IMR-90 (cell line): ENCODE data around the gene TMEM62.

Experiments
- BHLHE40 ChIP-seq: fragments of 150-350 bp; IDR thresholded peaks from 2 replicates; pipeline ENCODE4 v1.6.1; 2016; ENCODE audit warnings: mild to moderate bottlenecking, low read depth, low read length
- CEBPB ChIP-seq: IDR thresholded peaks from 2 replicates; pipeline ENCODE4 v1.6.1; 2012; ENCODE audit warnings: low read depth, low read length, improper control_type of control experiment
- ELK1 ChIP-seq: fragments of 150-350 bp; IDR thresholded peaks from 2 replicates; pipeline ENCODE4 v1.6.1; 2016; ENCODE audit warnings: low read depth, mild to moderate bottlenecking, low read length, moderate library complexity, borderline replicate concordance
- FOS ChIP-seq: fragments of 150-350 bp; IDR thresholded peaks from 2 replicates; pipeline ENCODE4 v1.6.1; 2016; ENCODE audit warnings: low read depth, low read length
- MAZ ChIP-seq: IDR thresholded peaks from 2 replicates; pipeline ENCODE4 v1.6.1; 2012; ENCODE audit warnings: low read depth, mild to moderate bottlenecking, low read length, improper control_type of control experiment, moderate library complexity, borderline replicate concordance
- MXI1 ChIP-seq: IDR thresholded peaks from 2 replicates; pipeline ENCODE4 v1.6.1; 2012; ENCODE audit warnings: low read depth, mild to moderate bottlenecking, low read length, moderate library complexity, borderline replicate concordance
- NFE2L2 ChIP-seq: fragments of 150-350 bp; IDR thresholded peaks from 2 replicates; pipeline ENCODE4 v1.6.1; 2016; ENCODE audit warnings: low read depth, mild to moderate bottlenecking, low read length
- POLR2A ChIP-seq: IDR thresholded peaks from 2 replicates; pipeline ENCODE4 v1.6.1; 2012; ENCODE audit warnings: mild to moderate bottlenecking, low read depth, low read length
- RFX5 ChIP-seq: IDR thresholded peaks from 2 replicates; pipeline ENCODE4 v1.8.0; 2012; ENCODE audit warnings: low read depth, mild to moderate bottlenecking, low read length, moderate library complexity
- SMC3 ChIP-seq: fragments of 150-350 bp; IDR thresholded peaks from 2 replicates; pipeline ENCODE4 v1.6.1; 2016; ENCODE audit warnings: low read depth, mild to moderate bottlenecking, antibody characterized with exemption, low read length, moderate library complexity
- TF ChIP-seq, protein P1 (sequence below): conservative IDR thresholded peaks from 2 replicates; pipeline ENCODE4 v1.5.1; 2012; ENCODE audit warnings: mild to moderate bottlenecking, low read depth, low read length, improper control_type of control experiment
- TF ChIP-seq, protein P2 (sequence below): fragments of 150-350 bp; IDR thresholded peaks from 2 replicates; pipeline ENCODE4 v1.6.1; 2017; ENCODE audit warnings: mild to moderate bottlenecking, antibody characterized with exemption, low read length, low read depth

DNA sequence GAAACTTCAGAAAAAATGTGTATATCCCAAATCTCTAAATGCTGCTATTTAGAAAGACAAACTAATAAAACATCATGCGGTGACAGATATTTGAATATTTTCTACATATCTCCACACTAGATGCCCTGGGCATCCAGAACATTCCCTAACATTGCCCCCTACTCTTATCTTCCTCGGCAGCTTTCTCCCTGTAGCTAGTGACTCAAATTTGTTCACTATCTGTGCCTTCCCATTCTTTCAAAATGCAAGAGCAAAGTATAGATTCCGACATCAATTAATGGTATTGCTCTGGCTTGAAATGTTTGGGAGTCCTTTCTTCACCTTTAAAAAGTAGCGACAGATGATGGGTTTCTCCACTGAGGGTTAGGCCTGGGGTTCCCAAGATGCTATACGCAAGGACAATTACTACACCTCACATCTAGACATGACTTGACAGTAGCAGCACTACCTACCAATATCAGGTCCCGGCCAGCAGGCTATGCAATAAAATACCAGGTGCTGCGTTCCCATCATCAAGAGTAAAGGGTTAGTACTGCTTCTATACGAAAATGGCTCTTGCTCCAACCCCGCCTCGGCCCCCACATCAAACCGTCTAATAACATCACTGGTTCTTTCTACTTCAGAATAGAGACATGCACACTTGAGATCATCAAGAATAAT is 28.2 kb upstream of the TMEM62 start:
- TF ChIP-seq POLR2A: no peak
- no peak for TF ChIP-seq ELK1
- TF ChIP-seq, protein P1, sequence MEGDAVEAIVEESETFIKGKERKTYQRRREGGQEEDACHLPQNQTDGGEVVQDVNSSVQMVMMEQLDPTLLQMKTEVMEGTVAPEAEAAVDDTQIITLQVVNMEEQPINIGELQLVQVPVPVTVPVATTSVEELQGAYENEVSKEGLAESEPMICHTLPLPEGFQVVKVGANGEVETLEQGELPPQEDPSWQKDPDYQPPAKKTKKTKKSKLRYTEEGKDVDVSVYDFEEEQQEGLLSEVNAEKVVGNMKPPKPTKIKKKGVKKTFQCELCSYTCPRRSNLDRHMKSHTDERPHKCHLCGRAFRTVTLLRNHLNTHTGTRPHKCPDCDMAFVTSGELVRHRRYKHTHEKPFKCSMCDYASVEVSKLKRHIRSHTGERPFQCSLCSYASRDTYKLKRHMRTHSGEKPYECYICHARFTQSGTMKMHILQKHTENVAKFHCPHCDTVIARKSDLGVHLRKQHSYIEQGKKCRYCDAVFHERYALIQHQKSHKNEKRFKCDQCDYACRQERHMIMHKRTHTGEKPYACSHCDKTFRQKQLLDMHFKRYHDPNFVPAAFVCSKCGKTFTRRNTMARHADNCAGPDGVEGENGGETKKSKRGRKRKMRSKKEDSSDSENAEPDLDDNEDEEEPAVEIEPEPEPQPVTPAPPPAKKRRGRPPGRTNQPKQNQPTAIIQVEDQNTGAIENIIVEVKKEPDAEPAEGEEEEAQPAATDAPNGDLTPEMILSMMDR: no peak
- no peak for TF ChIP-seq MAZ
- TF ChIP-seq RFX5: no peak
- no peak for TF ChIP-seq NFE2L2
- TF ChIP-seq, protein P2, sequence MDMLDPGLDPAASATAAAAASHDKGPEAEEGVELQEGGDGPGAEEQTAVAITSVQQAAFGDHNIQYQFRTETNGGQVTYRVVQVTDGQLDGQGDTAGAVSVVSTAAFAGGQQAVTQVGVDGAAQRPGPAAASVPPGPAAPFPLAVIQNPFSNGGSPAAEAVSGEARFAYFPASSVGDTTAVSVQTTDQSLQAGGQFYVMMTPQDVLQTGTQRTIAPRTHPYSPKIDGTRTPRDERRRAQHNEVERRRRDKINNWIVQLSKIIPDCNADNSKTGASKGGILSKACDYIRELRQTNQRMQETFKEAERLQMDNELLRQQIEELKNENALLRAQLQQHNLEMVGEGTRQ: no peak
- no peak for TF ChIP-seq SMC3
- TF ChIP-seq BHLHE40: no peak
- TF ChIP-seq MXI1: no peak
- TF ChIP-seq CEBPB: no peak
- no peak for TF ChIP-seq FOS
